ENCODE data around the gene OVCA2.

- no peak for TF ChIP-seq POLR2A (IDR thresholded peaks at IDR 0.05)
- TF ChIP-seq, protein P1, sequence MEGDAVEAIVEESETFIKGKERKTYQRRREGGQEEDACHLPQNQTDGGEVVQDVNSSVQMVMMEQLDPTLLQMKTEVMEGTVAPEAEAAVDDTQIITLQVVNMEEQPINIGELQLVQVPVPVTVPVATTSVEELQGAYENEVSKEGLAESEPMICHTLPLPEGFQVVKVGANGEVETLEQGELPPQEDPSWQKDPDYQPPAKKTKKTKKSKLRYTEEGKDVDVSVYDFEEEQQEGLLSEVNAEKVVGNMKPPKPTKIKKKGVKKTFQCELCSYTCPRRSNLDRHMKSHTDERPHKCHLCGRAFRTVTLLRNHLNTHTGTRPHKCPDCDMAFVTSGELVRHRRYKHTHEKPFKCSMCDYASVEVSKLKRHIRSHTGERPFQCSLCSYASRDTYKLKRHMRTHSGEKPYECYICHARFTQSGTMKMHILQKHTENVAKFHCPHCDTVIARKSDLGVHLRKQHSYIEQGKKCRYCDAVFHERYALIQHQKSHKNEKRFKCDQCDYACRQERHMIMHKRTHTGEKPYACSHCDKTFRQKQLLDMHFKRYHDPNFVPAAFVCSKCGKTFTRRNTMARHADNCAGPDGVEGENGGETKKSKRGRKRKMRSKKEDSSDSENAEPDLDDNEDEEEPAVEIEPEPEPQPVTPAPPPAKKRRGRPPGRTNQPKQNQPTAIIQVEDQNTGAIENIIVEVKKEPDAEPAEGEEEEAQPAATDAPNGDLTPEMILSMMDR (IDR thresholded peaks at IDR 0.05): no peak
- TF ChIP-seq POLR2AphosphoS5 (IDR thresholded peaks at IDR 0.05): no peak
These were observed 14.1 kb upstream of the OVCA2 start for GRCh38 chr17:2027528-2028233.
